ENCODE results near the gene NOP53. TPM values are rescaled to one million over a fixed set of nuclear protein-coding genes. Genes with fewer than 3 reads are reported as not detected.
A peak's percentile ranks its signal among the peaks of the same experiment; 100 is the strongest.

The NOP53 gene
- total and polyA plus RNA-seq, 9 of the 15 experiments (the other 6 are each of a cell fraction or from before 2014, with no cell fraction given), result 6.5 to 274 (median 145) TPM

- no peak for TF ChIP-seq REST (IDR thresholded peaks at IDR 0.05; ENCODE audit: borderline replicate concordance)
- no peak for TF ChIP-seq REST (CRISPR knock-in tag; IDR thresholded peaks at IDR 0.05; ENCODE audit: low read depth)
- peak; percentile 66 for TF ChIP-seq HMGN3 (IDR thresholded peaks at IDR 0.05; ENCODE audit: borderline replicate concordance, extremely low read depth, insufficient read length, low read depth, low read length)
- no peak for TF ChIP-seq ZNF79 (CRISPR knock-in tag; IDR thresholded peaks at IDR 0.05; ENCODE audit: low read depth)
- no peak for TF ChIP-seq SNAPC5 (CRISPR knock-in tag; IDR thresholded peaks at IDR 0.05)
- TF ChIP-seq ZBTB40 (IDR thresholded peaks at IDR 0.05), result peak; percentile 22; the same call in 1 of the 2 replicates
- TF ChIP-seq ZBTB40 (CRISPR knock-in tag; IDR thresholded peaks at IDR 0.05), result no peak
- peak; percentile 72 for TF ChIP-seq CCNT2 (IDR thresholded peaks at IDR 0.05; ENCODE audit: borderline replicate concordance, extremely low read depth, insufficient read length, low read depth, low read length)
- TF ChIP-seq ZNF75A (CRISPR knock-in tag; IDR thresholded peaks at IDR 0.05), result no peak
- TF ChIP-seq MTF1 (CRISPR knock-in tag; IDR thresholded peaks at IDR 0.05; ENCODE audit: borderline replicate concordance), result no peak
These were observed 15.4 kb upstream of the NOP53 start (continued) for GRCh38 chr19:47729799-47730520.
